HG02870 (cell line): ENCODE results near the gene PIGC.
A peak's percentile ranks its signal among the peaks of the same experiment; 100 is the strongest.
"Not testable (repeated sequence)": the region's sequence is repeated elsewhere in the genome, so short reads cannot be mapped to it uniquely, and the experiment has no call there.

Source experiments
- ATAC-seq: cut with Tn5 transposase; IDR thresholded peaks from one replicate; pipeline ENCODE4 v1.9.1; 2021; ENCODE audit warnings: mild to moderate bottlenecking, moderate library complexity; ENCODE audit not compliant: unreplicated experiment

The PIGC gene

DNA sequence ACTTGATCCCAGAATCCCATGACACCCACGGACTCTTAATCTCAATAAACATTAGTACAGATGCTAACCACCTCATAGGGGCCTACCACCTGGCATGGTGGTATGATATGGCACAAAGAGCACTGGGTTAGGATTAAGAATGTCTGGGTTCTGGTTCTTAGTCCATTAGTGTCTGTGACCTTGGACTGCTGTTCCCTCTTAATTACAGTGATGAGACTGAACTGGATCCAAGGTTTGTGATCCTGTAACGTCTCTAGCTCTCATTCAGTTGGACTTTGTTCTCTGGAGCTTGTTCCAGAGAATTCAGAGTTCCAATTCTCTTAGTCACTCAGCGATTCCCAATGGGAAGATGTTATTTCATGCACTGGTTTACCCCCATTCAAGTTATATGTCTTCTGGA, 23.6 kb upstream of the PIGC start:
- ATAC-seq: no peak

DNA sequence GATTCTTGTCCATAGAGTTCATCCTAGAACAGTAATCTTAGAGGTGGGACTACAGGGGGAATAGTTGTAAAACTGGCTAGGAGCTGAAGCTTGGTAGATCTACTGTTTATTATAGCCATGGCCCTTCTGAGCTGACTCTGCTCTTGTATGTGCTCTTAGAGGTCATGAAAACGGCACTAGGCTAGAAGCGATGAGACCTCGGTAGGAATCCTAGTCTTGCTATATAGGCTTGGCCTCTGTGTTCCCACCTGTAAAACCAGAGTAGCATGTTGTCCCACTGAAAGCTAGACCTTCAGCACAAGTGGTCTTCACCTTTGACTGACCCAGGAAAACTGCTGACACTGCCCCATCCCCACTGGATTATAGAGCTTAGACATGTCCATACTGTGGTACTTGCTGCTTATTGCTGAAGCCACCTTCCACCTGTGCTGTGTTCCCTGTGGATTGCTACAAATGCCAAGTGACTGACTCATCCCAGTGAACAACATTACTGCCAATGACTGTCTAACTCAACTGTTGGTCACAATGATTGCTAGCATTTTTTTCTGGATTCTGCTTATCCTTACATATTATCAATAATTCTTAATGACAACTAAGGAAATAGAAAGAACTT, 23.0 kb upstream of the PIGC start:
- no peak for ATAC-seq

DNA sequence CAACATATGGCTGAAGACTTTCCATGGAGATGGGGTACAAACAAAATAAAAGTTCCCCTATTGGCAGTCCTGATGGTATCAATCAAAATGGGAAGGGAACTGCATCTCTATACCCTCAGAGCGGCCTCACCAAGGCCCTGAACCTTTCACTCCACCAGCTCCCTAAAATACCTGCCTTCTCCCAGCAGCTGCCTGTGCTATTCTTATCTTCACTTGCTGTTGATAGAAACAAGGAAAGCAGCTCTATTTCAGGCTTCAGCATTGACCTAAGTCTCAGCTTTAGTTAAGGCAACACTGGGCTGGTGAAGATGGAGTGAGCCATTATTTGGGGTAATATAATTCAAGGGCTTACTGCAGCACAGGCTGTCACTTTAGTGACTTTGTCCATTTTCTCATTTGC, 21.7 kb upstream of the PIGC start:
- no peak for ATAC-seq

DNA sequence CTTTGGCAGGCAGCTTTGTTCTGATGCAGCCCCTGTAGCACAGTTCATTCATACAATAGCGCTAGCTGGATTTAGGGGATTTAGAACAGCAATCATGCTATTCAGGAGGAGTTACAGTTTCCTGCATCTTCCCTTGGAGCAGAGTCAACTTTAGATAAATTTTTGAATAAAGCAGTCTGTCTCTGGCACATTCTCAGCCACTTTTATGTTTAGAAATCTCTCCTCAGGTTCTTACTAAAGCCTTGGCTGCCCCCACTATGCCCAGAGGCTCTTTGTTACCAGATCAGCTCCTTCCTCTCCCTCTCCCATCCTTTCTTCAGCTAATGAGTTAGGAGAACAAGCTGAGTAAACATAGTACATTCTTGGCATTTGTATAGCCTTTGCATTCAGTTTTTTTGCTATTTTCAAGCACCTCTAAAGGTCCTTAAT, 17.0 kb upstream of the PIGC start:
- ATAC-seq: no peak

DNA sequence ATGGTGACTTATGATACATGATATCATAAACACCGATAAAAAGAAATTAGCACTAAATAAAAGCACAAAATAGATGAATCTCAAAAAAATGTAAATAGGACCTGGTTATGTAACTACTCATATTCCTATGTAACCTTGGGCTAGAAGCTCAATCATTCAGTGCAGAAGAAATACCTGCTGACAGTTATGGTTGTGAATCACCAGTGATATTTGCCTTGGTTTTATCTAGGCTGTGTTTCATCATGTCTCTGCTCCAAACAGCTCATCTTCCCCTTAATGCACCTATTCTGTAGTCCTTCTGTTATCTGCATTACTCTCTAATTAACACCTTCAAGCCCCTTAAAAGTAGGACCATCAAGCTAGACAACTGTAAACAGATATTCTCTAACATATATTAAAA, 16.3 kb upstream of the PIGC start:
- no peak for ATAC-seq

DNA sequence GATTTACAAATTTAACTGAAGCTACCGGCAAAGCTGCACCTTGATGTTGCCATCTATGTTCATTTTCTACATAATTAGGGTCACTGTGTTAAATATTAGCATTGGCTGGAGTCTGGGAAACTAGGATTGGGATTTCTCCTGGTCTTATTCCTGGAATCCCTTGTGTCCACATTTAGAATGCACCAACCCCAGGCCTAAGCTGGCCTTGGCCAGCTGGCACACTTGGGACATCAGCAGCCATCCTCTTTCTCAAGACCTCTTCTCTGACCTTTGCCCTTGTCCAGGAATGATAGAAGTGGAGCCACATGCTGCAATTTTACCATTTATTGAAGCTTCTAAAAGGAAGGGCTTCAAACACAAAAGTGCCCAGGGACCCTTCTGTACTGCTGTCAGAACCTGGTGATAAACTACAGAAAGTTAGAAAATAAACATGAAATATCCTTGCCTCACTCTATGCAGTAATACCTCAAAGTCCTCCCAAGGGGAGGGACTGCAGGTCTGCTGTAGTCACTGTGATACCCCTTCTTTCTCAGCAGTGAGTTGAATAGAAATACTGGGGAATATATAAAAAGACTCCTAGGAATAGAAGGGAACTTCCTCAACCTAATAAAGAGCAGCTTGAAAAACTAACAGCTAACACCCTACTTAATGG, 13.7 kb upstream of the PIGC start:
- no peak for ATAC-seq

DNA sequence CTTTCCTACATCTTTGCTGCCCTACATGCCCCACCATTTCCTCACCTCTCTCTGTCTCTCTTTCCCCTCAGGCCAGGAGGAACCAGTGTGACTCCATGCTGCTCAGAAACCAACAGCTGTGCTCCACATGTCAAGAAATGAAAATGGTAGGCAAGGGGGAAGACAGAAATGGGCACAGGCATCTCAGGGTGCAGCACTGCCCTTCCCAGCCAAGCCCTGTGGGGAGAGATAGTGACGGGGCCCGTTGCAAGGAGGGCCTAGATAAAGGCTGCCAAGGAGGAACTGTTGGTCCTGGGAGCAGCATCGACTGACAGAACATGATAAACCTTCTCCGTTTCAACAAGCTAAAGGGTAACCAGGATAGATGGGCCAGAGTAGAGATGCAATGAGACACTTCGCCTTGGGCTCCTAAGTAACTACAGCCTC, 12.5 kb upstream of the PIGC start:
- ATAC-seq: no peak

DNA sequence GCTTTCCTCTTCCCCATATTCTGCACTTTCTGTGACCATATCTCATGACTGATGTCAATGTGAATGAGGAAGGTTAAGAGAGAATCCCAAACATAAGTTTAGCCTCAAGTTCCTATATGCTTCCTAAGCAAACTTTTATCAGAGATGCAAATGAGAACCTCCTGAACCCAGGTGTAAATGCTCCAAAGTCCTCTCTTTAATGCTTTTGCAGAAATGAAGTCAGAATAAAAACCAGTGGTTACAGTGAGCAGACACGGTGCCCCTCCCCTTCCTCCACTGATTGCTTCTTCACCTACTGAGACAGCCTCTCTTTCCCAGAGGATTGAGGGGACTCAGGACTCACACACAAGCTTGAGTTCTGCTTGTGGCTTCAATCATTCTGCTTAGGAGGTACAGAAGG, 11.6 kb upstream of the PIGC start:
- ATAC-seq: no peak

DNA sequence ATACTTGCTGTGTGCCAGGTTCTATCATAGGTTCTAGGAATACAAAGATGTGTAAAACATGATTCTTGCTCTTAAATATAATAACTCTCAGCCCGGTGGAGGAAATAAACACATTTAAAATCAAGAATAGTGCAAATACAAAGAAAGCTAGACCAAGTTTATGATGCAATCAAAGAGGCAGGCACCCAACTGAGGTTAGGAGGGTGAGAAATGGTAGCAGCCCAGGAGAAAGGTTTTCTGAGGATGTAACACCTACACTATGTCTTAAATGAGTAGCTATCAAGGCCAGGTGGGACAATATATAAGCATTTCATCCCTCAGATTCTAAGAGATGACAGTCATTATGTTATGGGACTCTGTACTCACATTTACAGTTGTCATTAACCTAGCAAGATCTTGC, 9.7 kb upstream of the PIGC start:
- ATAC-seq: no peak

DNA sequence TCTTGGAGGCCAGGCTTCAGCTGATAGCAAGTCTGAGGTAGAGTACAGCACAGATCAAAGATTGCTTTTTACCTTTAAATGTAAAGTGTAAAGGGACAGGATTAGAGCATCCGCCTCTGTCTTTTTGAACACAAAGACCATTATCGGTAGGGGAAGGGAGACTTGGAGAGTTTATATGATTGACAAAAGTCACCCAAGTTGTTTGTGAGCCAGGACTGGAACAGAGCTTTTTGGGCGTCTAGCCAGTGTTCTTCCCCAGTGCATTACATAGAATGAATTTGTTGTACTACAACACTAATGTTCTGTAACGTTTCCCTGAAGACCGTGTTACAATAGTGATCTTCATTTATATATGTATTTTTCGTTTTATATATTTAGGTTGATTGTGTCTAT, 9.3 kb upstream of the PIGC start:
- no peak for ATAC-seq

DNA sequence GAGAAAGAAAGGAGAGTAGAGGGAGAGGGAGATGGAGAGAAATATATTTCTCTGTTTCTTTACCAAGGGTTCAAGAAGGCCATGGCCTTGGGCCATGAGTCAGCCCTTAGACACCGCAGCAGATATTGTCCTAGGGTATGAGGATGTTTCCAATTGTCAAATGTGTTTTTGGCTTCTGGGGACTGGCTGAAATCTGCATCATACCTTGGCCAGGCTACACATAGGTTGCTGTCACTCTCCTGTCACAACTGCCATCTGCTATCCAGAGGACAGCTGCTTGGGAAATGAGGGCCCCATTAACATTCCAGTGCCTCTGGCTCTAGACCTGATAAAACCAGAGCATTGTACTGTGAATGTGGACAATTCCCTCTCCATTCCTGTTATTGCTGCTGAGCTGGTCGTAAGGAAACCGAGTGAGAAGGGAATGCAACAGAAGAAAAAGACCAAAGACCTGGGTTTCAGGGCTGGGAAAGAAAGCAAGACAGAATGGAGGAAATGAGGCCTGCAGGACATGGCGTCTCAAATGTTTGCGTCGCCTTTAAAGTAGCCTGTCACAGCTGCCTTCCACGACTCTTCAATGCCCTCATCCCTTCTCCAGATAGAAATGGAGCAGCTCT, 8.8 kb upstream of the PIGC start:
- no peak for ATAC-seq

DNA sequence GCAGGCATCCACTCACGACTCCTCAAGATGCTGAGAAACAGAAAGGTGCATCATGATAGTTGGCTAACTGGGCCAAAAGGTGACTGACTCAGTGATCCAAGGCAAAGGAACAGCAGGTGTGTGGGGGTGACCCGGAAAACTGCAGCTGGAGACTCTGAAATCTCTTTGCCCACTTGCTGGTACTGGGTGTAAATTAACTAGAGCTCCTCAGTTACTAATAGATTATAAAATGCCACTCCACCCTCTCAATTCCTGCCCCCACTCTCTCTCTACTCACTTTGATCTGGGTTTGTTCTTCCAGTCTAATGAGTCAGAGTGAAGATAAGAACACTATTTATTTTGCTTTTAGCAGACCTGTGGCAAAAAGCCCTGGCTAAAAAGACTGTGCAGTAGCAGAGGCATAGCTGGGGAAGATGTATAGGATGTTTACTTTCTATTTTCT, 7.2 kb upstream of the PIGC start:
- no peak for ATAC-seq

DNA sequence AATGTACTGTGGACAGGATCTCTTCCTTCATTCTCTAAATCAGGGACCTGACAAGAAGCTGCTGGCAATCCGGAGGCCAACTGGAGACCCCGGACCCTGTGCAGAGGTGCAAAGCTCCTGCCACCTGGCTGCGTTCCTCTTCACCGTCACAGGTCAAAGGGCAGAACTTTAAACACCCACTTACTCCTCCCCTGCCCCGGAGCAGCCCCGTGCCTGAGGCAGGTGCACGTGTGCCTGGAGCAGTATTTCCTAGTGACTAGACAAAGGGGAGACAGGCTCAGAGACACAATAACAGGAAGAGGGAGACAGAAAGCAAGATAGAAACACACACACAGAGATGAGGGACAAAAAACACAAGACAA, 6.6 kb upstream of the PIGC start:
- ATAC-seq: no peak

DNA sequence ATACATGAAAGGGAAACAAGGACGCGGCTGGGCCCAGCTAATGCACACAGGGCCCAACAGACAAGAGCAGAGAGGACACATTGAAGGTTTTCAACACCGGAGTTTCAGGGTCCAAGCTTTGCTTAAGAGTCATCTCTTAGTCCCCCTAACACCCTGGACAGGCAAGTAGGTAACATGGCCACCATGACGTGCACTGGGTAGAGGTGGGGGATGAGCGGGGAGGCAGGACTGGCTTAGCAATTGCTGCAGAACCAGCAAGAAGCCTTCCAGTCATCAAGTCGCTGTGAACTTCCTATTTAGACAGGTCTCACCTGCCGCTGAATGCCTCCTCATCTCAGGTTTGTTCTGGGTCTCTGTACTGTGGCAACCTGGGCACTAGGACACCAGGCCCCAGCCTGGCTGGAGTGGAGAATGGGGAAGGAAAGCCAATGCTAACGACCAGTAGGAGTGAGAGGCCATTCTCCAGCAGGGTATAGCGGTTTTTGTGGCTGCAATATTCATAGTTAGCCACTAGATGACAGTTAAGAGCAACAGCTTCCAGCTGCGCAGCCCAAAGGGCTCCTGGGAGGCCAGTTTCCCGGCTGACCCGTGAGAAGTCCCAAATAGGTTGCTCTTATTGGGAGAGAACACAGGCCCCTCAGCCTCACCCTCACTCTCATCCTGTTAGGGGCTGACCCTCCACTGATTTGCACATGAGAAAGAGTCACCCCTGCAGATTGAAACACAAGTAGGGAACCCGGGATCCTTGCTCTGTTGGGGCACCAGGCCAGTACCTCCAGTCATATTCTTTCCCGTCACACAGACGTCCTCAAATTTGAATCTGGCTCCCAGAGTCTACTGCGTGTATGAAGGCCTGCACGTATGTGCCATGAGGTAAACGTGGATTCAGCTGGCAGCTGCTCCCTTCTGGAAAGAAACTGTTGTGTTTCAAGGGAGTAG, 6.0 kb upstream of the PIGC start:
- ATAC-seq: peak; percentile 93

DNA sequence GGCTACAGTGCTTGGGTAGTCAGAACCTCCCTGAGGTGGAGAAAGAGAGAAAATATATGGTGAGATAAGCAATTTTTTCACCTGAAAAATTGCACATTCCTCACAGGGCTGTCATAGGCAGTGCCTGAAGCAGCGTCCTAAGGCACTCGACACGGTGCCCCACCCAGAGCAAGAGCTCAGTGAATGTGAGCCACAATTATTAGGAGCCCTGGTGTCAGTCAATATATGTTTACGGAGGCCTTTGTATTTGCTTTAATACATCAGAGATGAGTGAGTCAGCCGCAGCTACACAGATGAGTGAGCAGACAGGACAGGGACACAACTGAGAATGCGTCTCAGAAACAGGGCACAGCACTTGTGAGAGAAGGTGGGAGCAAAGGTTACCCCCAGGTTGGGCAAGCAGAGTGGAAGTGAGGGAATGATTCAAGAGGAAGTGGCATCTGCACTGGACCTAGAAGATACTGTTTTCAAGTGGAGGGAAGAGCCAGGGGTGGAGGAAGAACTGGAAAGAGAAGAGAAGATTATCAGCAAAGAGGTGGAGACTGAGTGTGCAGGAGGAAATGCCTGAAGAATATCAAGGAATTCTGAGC, 5.2 kb upstream of the PIGC start:
- no peak for ATAC-seq

DNA sequence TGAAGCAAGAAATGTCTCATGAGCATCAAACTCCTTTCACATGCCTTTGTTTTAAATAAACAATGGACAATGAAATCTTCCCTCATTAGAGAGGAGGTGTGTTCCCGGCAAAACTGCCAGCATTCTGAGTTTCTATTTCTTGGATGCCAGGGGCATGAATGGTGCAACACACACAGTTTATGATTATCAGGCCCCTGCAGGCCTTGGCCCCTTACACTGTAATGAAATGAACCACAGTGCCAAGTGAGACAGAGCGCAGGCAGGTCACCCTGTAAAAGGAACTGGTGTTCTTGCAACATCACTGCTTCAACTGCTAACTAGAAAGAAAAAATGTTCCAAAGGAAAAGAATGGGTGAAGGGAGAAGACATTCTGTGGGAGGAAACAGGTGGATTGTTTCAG, 3.8 kb upstream of the PIGC start:
- no peak for ATAC-seq

DNA sequence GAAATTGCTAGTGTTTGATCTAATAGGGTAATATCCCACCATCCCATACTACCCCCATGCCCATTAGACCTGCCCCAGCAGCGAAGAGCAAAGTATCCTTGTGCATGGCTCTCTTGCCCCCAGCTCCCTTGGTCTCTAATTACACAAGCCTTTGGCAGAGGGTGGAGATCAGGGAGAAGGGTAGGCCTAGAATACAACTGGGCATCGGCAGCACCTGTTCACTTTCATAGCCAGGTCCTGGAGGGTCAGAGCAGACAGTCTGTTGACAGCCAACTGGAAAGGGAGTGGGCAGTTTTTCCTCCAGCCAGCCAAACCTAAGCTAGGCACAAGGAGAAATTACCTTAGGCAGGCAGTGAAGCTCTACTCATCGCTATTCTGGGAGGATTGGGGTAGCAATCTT, 2.7 kb upstream of the PIGC start:
- ATAC-seq: no peak

DNA sequence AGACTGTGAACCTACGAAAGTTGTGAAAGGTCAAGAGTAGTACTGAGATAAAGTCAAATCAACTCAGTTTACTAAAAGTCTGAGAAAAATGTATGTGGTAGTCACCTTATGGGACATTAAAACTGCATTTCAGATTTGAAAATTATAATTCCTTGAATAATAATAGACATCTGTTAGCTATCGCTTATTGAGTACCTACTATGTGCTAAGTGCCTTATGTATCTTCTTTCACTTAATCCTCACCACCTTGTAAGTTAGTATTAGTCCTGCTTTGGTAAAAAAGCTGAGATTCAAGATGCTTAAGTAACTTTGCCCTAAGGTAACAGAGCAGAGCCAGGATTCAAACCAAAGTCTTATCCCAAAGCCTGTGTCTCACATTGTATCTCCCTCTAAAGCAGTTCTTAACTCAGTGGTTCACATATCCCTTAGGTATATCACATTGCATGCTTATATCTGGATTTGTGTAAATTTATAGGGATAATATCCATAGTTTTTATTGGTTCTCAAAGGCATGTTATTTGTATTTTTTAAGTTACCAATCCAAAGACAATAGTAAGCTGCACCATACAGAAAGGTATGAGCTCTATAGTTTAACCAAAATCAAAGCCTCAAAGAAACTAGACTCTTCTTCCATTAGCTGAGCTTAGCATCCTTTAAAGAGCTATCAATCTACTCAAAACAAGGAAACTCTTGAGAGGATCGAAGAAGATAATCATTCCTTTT, 865 bp downstream of the PIGC start:
- no peak for ATAC-seq

DNA sequence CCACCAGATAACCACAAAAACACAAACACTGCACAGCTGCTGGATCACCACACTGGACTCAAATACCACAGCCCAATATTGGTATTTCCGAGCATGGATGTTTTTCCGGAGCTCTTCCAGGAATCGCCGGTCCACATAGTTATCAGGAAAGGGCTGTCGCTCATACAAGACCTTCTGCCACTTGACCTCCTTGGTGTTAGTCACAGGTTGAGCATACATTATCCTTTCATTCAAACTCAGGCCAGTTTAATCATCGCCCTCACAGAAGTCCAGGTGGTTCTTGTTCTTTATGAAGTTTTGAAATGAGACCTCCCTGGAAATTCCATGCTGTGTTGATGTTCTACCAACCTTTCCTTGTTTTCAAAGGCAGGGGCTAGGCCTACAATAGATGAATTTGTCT, 1.5 kb downstream of the PIGC start:
- ATAC-seq: no peak

DNA sequence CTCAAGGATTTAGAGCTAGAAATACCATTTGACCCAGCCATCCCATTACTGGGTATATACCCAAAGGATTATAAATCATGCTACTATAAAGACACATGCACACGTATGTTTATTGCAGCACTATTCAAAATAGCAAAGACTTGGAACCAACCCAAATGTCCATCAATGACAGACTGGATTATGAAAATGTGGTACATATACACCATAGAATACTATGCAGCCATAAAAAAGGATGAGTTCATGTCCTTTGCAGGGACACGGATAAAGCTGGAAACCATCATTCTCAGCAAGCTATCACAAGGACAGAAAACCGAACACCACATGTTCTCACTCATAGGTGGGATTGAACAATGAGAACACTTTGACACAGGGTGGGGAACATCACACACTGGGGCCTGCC, 6.7 kb downstream of the PIGC start:
- ATAC-seq: not testable (repeated sequence)
